ENCODE results near the gene SLC2A1.

SLC2A1 gene

GRCh38 chr1:42888013-42888633 is 70.5 kb downstream of the SLC2A1 start:
- no peak for DNase-seq

GRCh38 chr1:42887366-42887765 is 71.3 kb downstream of the SLC2A1 start:
- DNase-seq = no peak

- no peak for DNase-seq
Observed at GRCh38 chr1:42886800-42887199, 71.9 kb downstream of the SLC2A1 start.

GRCh38 chr1:42886046-42886739 is 72.5 kb downstream of the SLC2A1 start:
- DNase-seq = no peak

- no peak for DNase-seq
Observed at GRCh38 chr1:42880384-42880783, 78.3 kb downstream of the SLC2A1 start.

- no peak for DNase-seq
Observed at GRCh38 chr1:42877380-42877779, 81.3 kb downstream of the SLC2A1 start.

GRCh38 chr1:42876009-42876408 is 82.7 kb downstream of the SLC2A1 start:
- DNase-seq = no peak
